Inflammatory macrophage (primary cell): ENCODE results near the gene CIDEA.

Source experiments
- DNase-seq, 2 donors: peaks; one replicate each; pipeline ENCODE4 v3.0.0-alpha.2; 2020 to 2022

The CIDEA gene

GRCh38 chr18:12302391-12303147 lies 48.4 kb downstream of the CIDEA start:
- DNase-seq = no peak

GRCh38 chr18:12304351-12305210 lies 50.4 kb downstream of the CIDEA start:
- no peak for DNase-seq

GRCh38 chr18:12305211-12305610 lies 51.0 kb downstream of the CIDEA start:
- no peak for DNase-seq

GRCh38 chr18:12305930-12306629 lies 51.9 kb downstream of the CIDEA start:
- DNase-seq = no peak

- peak; percentile 53 to 59 for DNase-seq
Measured at GRCh38 chr18:12306752-12307700, 52.9 kb downstream of the CIDEA start.

- peak; percentile 83 to 92 for DNase-seq
Measured at GRCh38 chr18:12307701-12308385, 53.7 kb downstream of the CIDEA start, which contains the start of gene TUBB6. TSS of gene TUBB6 (plus strand) at chr18:12308241. CDS start at chr18:12308293, 52 bp downstream.

- peak; percentile 90 to 93 for DNase-seq
Measured at GRCh38 chr18:12308386-12309100, 54.4 kb downstream of the CIDEA start.

- peak; percentile 43 for DNase-seq
Measured at GRCh38 chr18:12309683-12310198, 55.6 kb downstream of the CIDEA start.

- peak in 1 of 2 donors; percentile 18 for DNase-seq
Measured at GRCh38 chr18:12310762-12311161, 56.6 kb downstream of the CIDEA start.

- no peak for DNase-seq
Measured at GRCh38 chr18:12312976-12313375, 58.8 kb downstream of the CIDEA start.

- DNase-seq = no peak
Measured at GRCh38 chr18:12313530-12314245, 59.5 kb downstream of the CIDEA start.

- peak; percentile 41 to 59 for DNase-seq
Measured at GRCh38 chr18:12314591-12315305, 60.6 kb downstream of the CIDEA start.

GRCh38 chr18:12315490-12315889 lies 61.3 kb downstream of the CIDEA start:
- no peak for DNase-seq

GRCh38 chr18:12315911-12316310 lies 61.8 kb downstream of the CIDEA start:
- no peak for DNase-seq

- peak; percentile 70 to 81 for DNase-seq
Measured at GRCh38 chr18:12317664-12318333, 63.6 kb downstream of the CIDEA start.

GRCh38 chr18:12318334-12318697 lies 64.2 kb downstream of the CIDEA start:
- DNase-seq = no peak

- DNase-seq = no peak
Measured at GRCh38 chr18:12318857-12319256, 64.7 kb downstream of the CIDEA start.

- no peak for DNase-seq
Measured at GRCh38 chr18:12321333-12321732, 67.2 kb downstream of the CIDEA start.
